Hepatocyte (in vitro differentiated cells): ENCODE data around the gene MEIS3. TPM values are rescaled to one million over a fixed set of nuclear protein-coding genes. Genes with fewer than 3 reads are reported as not detected.

ENCODE experiments used
- DNase-seq: peaks from one replicate; pipeline ENCODE4 v3.0.0-alpha.2; 2016; ENCODE audit warnings: low spot score
- H2AFZ ChIP-seq: fragments of 200-600 bp; sonication (generic); 2 replicates; pipeline ENCODE4 v1.6.0; 2016; ENCODE audit warnings: antibody characterized with exemption, mild to moderate bottlenecking
- H3K27ac ChIP-seq: fragments of 200-600 bp; sonication (generic); 2 replicates; pipeline ENCODE4 v1.5.1; 2016; ENCODE audit warnings: mild to moderate bottlenecking
- H3K27me3 ChIP-seq: fragments of 200-600 bp; sonication (generic); 2 replicates; pipeline ENCODE4 v1.6.1; 2016
- H3K36me3 ChIP-seq: fragments of 200-600 bp; sonication (generic); replicated peaks from 2 replicates; pipeline ENCODE4 v1.5.1; 2016; ENCODE audit warnings: low read depth; ENCODE audit not compliant: insufficient read depth
- H3K4me1 ChIP-seq: fragments of 200-600 bp; sonication (generic); 2 replicates; pipeline ENCODE4 v1.5.1; 2016; ENCODE audit warnings: mild to moderate bottlenecking, moderate library complexity; ENCODE audit not compliant: insufficient read depth
- H3K4me2 ChIP-seq: fragments of 200-600 bp; sonication (generic); 2 replicates; pipeline ENCODE4 v1.6.0; 2016
- H3K4me3 ChIP-seq: fragments of 200-600 bp; sonication (generic); 2 replicates; pipeline ENCODE4 v1.5.1; 2016; ENCODE audit warnings: mild to moderate bottlenecking
- H3K79me2 ChIP-seq: fragments of 200-600 bp; sonication (generic); 2 replicates; pipeline ENCODE4 v1.6.0; 2017; ENCODE audit warnings: mild to moderate bottlenecking
- H3K9me2 ChIP-seq: fragments of 200-600 bp; sonication (generic); replicated peaks from 2 replicates; pipeline ENCODE4 v1.6.0; 2017; ENCODE audit warnings: mild to moderate bottlenecking; ENCODE audit not compliant: insufficient read depth
- H3K9me3 ChIP-seq: fragments of 200-600 bp; sonication (generic); 2 replicates; pipeline ENCODE4 v1.5.1; 2016; ENCODE audit warnings: low read depth, mild to moderate bottlenecking
- H4K20me1 ChIP-seq: fragments of 200-600 bp; sonication (generic); 2 replicates; pipeline ENCODE4 v1.6.0; 2016; ENCODE audit warnings: mild to moderate bottlenecking; ENCODE audit not compliant: insufficient read depth, poor library complexity, severe bottlenecking
- EZH2 ChIP-seq: fragments of 200-600 bp; sonication (generic); IDR thresholded peaks from 2 replicates; pipeline ENCODE4 v1.6.1; 2016; ENCODE audit warnings: antibody characterized with exemption, mild to moderate bottlenecking, borderline replicate concordance
- EZH2phosphoT487 ChIP-seq: fragments of 200-600 bp; sonication (generic); IDR thresholded peaks from one replicate; pipeline ENCODE4 v1.6.1; 2018; ENCODE audit warnings: antibody characterized with exemption, mild to moderate bottlenecking, low read depth, moderate library complexity; ENCODE audit not compliant: unreplicated experiment, severe bottlenecking
- WGBS: methylation state at CpG from one replicate; pipeline ENCODE4 v1.1.6; 2016; ENCODE audit warnings: low lambda C conversion rate; ENCODE audit errors: missing lambda C conversion rate; 5-methylcytosine and 5-hydroxymethylcytosine counted together
- polyA plus RNA-seq: library from polyadenylated mRNA; unstranded; fragments of >200 nt; fragmentation: Nextera tagmentation; extraction: Ambion mirVana; gene quantifications from 2 replicates; pipeline ENCODE4 v1.2.1, GENCODE V29; 2016
- total RNA-seq: library from RNA; depleted of rRNA; stranded (reverse); fragments of >200 nt; gene quantifications from 2 replicates; pipeline ENCODE4 v1.2.3, GENCODE V29; 2014
- TF ChIP-seq, protein P1 (sequence below): fragments of 200-600 bp; sonication (generic); IDR thresholded peaks from 2 replicates; pipeline ENCODE4 v1.5.1; 2016; ENCODE audit warnings: antibody characterized with exemption, mild to moderate bottlenecking; ENCODE audit not compliant: poor library complexity

MEIS3 gene
- total and polyA plus RNA-seq, 2 experiments from 2014 or later, result 21.2 to 47.0 TPM

DNA sequence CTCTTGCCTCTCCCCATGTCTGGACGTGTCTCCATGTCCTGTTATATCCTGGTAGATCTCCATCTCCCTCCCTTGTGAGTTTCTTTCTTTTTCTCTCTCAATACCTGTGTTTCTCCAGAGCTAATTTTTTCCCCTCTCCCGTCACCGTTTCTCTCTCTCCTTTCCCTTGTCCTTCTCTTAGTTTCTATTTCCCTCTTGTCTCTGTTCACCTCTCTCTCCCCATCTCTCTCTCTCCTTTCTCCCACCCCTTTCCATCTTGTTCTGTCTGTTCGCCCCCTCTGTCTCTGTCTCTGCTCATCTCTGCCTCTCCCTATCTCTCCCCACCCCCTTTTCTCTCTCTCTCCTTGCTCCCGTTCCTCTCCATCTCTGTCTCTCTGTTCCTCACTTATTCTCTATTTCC, 39.3 kb upstream of the MEIS3 start:
- DNase-seq, result no peak
- TF ChIP-seq EZH2phosphoT487 (no peak), EZH2 (no peak)
- TF ChIP-seq, protein P1, sequence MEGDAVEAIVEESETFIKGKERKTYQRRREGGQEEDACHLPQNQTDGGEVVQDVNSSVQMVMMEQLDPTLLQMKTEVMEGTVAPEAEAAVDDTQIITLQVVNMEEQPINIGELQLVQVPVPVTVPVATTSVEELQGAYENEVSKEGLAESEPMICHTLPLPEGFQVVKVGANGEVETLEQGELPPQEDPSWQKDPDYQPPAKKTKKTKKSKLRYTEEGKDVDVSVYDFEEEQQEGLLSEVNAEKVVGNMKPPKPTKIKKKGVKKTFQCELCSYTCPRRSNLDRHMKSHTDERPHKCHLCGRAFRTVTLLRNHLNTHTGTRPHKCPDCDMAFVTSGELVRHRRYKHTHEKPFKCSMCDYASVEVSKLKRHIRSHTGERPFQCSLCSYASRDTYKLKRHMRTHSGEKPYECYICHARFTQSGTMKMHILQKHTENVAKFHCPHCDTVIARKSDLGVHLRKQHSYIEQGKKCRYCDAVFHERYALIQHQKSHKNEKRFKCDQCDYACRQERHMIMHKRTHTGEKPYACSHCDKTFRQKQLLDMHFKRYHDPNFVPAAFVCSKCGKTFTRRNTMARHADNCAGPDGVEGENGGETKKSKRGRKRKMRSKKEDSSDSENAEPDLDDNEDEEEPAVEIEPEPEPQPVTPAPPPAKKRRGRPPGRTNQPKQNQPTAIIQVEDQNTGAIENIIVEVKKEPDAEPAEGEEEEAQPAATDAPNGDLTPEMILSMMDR, result no peak
- no peak overlapping the region for H3K4me3 ChIP-seq

DNA sequence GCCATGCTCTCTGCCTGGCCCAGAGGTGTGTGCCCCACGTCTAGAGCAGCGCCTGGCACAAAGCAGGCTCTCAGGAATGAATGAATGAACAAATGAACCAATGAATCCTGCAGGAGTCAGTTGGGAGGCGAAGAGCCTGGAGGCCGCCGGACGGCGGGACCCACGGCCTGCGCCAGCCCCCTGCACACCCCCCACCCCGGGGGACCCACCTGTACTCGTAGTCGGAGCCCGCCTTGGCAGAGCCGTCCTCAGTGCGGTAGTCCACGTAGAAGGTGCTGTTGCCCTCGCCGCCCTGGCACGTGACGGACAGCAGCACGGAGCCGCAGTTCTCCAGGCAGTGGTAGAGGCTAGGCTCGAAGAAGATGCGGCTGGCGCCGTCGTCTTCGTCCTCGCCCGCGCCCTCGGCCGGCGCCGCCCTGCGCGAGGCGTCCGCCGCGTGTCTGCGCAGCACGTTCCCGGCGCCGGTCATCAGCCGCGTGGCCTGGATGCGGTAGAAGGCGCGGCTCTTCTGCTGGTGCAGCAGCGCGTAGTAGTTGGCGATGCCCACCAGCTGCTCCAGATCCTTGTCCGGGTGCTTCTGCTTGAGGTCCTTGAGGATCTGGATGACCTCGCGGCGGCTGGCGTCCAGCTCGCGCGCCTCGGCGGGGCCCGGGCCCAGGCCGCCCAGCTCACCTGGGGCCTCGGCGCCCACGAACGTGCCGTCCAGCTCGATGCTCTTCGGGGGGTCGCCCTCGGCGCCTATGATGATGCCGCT, 37.6 kb upstream of the MEIS3 start:
- H3K36me3 ChIP-seq, result no peaks in the 10 kb centered on the region
- H3K4me2 ChIP-seq, result no peak overlapping the region
- no peak for DNase-seq
- H3K27ac ChIP-seq, result no peak overlapping the region
- no peak overlapping the region for H2AFZ ChIP-seq
- peaks cover 33% of the 10 kb centered on the region for H3K27me3 ChIP-seq
- 87% methylated on average over 65 of the region's 77 CpGs for WGBS
- H3K9me2 ChIP-seq, result no peaks in the 10 kb centered on the region
- no peak overlapping the region for H3K4me3 ChIP-seq
- TF ChIP-seq, protein P1, result no peak
- no peak for TF ChIP-seq EZH2
- no peak for TF ChIP-seq EZH2phosphoT487
- no peaks in the 10 kb centered on the region for H3K79me2 ChIP-seq
- no peaks in the 10 kb centered on the region for H4K20me1 ChIP-seq
- no peaks in the 10 kb centered on the region for H3K4me1 ChIP-seq
- H3K9me3 ChIP-seq, result no peaks in the 10 kb centered on the region

More for the DNA sequence above, 39.3 kb upstream of the MEIS3 start:
- H3K36me3 ChIP-seq, result no peaks in the 10 kb centered on the region
- H3K9me2 ChIP-seq, result no peaks in the 10 kb centered on the region
- H3K9me3 ChIP-seq, result no peaks in the 10 kb centered on the region
- no peak overlapping the region for H2AFZ ChIP-seq
- no peak overlapping the region for H3K4me2 ChIP-seq
- WGBS, result 63% methylated on average over 3 of the region's 5 CpGs
- no peaks in the 10 kb centered on the region for H3K4me1 ChIP-seq
- no peaks in the 10 kb centered on the region for H4K20me1 ChIP-seq
- peaks cover 33% of the 10 kb centered on the region for H3K27me3 ChIP-seq
- H3K79me2 ChIP-seq, result no peaks in the 10 kb centered on the region
- no peak overlapping the region for H3K27ac ChIP-seq

DNA sequence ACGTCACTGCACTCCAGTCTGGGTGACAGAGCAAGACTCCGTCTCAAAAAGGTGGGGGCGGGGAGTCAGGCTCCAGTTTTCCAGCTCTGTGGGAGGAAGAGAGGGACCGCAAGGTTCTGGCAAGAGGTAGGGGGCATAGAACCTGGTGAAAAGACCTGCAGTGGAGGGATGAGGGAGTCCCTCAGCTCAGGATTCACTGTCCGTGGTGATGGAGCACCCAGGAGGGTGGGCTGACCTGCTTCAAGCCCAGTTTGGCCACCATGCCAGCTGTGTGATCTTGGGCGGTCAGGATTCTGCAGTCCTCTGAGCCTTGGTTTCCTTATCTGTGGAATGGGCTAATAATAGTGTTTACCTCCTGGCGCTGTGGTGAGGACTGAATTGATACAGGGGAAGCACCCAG, 31.2 kb upstream of the MEIS3 start:
- no peak overlapping the region for H3K4me2 ChIP-seq
- no peak overlapping the region for H2AFZ ChIP-seq
- H3K9me3 ChIP-seq, result no peaks in the 10 kb centered on the region
- TF ChIP-seq EZH2, result no peak
- no peak for TF ChIP-seq EZH2phosphoT487
- TF ChIP-seq, protein P1, result no peak
- no peaks in the 10 kb centered on the region for H4K20me1 ChIP-seq
- no peaks in the 10 kb centered on the region for H3K9me2 ChIP-seq
- no peak overlapping the region for H3K4me3 ChIP-seq
- peaks cover 50% of the 10 kb centered on the region for H3K27me3 ChIP-seq
- 74% methylated on average over 7 of the region's 7 CpGs for WGBS
- peaks cover 11% of the 10 kb centered on the region for H3K4me1 ChIP-seq
- H3K36me3 ChIP-seq, result no peaks in the 10 kb centered on the region
- no peaks in the 10 kb centered on the region for H3K79me2 ChIP-seq
- DNase-seq, result no peak
- no peak overlapping the region for H3K27ac ChIP-seq
